ENCODE data around the gene SH3BP1.

DNA sequence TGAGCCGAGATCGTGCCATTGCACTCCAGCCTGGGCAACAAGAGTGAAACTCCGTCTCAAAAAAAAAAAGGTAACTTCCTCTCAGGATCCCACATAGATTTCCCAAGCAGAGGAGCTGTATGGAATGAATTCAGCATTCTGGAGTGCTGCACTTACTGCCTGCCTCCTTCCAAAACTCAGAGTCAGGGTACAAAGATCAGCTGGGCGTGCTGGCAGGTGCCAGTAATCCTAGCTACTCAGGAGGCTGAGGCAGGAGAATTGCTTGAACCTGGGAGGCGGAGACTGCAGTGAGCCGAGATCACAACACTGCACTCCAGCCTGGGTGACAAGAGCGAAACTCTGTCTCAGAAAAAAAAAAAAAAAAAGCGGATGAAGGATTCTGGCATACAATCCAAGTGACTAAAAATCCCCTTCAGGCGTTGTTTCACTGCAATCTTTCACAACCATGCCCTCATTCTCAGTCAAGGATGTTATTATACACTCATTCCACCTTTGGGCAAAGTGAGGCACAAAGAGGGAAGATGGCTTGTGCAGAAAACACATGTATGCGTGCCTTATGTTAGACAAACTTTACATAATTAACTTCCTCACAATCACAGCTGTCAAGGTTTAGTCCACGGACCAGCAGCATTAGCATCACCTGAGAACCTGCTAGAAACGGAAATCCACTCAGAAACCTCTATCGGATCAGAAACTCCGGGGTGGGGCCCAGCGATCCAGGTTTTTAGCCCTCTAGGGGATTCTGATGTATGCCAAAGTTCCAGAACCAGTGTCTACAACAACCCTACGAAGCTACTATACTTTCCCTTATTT lies 45.5 kb downstream of the SH3BP1 start:
- TF ChIP-seq EP300 (IDR thresholded peaks at IDR 0.05; ENCODE audit: borderline replicate concordance) (no peak), CREB1 (IDR thresholded peaks at IDR 0.05; ENCODE audit: low read depth) (no peak)
- TF ChIP-seq, protein P1, sequence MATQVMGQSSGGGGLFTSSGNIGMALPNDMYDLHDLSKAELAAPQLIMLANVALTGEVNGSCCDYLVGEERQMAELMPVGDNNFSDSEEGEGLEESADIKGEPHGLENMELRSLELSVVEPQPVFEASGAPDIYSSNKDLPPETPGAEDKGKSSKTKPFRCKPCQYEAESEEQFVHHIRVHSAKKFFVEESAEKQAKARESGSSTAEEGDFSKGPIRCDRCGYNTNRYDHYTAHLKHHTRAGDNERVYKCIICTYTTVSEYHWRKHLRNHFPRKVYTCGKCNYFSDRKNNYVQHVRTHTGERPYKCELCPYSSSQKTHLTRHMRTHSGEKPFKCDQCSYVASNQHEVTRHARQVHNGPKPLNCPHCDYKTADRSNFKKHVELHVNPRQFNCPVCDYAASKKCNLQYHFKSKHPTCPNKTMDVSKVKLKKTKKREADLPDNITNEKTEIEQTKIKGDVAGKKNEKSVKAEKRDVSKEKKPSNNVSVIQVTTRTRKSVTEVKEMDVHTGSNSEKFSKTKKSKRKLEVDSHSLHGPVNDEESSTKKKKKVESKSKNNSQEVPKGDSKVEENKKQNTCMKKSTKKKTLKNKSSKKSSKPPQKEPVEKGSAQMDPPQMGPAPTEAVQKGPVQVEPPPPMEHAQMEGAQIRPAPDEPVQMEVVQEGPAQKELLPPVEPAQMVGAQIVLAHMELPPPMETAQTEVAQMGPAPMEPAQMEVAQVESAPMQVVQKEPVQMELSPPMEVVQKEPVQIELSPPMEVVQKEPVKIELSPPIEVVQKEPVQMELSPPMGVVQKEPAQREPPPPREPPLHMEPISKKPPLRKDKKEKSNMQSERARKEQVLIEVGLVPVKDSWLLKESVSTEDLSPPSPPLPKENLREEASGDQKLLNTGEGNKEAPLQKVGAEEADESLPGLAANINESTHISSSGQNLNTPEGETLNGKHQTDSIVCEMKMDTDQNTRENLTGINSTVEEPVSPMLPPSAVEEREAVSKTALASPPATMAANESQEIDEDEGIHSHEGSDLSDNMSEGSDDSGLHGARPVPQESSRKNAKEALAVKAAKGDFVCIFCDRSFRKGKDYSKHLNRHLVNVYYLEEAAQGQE (IDR thresholded peaks at IDR 0.05; ENCODE audit: low read depth) = no peak

All from Ishikawa (cell line).